ENCODE measurements around the gene TGM3. TPM values are rescaled to one million over a fixed set of nuclear protein-coding genes. Genes with fewer than 3 reads are reported as not detected.

TGM3 gene
- total RNA-seq, 1 experiment from 2014 or later = 0.11 TPM

DNA sequence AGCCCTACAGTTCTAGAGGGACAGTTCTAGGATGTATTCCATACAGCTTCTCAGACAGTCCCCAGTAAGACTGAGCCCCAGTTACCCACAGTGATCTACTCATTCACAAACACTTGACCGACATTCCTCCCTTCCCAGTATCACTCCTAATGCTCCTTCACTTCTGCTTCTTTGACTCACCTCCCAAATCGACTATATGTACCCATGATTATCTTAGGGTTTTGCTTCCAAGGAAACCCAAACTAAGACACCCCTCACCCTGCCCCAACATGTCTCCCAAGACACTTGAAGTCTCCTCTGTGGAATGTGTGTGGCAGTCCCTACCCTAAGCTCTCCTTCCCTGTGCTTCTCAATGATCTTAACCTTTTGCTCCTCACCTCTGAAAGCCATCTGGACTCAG lies 61.3 kb downstream of the TGM3 start (continued):
- TF ChIP-seq, protein P1, sequence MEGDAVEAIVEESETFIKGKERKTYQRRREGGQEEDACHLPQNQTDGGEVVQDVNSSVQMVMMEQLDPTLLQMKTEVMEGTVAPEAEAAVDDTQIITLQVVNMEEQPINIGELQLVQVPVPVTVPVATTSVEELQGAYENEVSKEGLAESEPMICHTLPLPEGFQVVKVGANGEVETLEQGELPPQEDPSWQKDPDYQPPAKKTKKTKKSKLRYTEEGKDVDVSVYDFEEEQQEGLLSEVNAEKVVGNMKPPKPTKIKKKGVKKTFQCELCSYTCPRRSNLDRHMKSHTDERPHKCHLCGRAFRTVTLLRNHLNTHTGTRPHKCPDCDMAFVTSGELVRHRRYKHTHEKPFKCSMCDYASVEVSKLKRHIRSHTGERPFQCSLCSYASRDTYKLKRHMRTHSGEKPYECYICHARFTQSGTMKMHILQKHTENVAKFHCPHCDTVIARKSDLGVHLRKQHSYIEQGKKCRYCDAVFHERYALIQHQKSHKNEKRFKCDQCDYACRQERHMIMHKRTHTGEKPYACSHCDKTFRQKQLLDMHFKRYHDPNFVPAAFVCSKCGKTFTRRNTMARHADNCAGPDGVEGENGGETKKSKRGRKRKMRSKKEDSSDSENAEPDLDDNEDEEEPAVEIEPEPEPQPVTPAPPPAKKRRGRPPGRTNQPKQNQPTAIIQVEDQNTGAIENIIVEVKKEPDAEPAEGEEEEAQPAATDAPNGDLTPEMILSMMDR (IDR thresholded peaks at IDR 0.05) = no peak
- TF ChIP-seq NR2C2 (CRISPR knock-in tag; IDR thresholded peaks at IDR 0.05) (no peak), TEAD1 (CRISPR knock-in tag; IDR thresholded peaks at IDR 0.05) (no peak), TCF7 (CRISPR knock-in tag; IDR thresholded peaks at IDR 0.05; ENCODE audit: low read depth) (no peak), GABPB1 (CRISPR knock-in tag; IDR thresholded peaks at IDR 0.05) (no peak)
- TF ChIP-seq, protein P2, sequence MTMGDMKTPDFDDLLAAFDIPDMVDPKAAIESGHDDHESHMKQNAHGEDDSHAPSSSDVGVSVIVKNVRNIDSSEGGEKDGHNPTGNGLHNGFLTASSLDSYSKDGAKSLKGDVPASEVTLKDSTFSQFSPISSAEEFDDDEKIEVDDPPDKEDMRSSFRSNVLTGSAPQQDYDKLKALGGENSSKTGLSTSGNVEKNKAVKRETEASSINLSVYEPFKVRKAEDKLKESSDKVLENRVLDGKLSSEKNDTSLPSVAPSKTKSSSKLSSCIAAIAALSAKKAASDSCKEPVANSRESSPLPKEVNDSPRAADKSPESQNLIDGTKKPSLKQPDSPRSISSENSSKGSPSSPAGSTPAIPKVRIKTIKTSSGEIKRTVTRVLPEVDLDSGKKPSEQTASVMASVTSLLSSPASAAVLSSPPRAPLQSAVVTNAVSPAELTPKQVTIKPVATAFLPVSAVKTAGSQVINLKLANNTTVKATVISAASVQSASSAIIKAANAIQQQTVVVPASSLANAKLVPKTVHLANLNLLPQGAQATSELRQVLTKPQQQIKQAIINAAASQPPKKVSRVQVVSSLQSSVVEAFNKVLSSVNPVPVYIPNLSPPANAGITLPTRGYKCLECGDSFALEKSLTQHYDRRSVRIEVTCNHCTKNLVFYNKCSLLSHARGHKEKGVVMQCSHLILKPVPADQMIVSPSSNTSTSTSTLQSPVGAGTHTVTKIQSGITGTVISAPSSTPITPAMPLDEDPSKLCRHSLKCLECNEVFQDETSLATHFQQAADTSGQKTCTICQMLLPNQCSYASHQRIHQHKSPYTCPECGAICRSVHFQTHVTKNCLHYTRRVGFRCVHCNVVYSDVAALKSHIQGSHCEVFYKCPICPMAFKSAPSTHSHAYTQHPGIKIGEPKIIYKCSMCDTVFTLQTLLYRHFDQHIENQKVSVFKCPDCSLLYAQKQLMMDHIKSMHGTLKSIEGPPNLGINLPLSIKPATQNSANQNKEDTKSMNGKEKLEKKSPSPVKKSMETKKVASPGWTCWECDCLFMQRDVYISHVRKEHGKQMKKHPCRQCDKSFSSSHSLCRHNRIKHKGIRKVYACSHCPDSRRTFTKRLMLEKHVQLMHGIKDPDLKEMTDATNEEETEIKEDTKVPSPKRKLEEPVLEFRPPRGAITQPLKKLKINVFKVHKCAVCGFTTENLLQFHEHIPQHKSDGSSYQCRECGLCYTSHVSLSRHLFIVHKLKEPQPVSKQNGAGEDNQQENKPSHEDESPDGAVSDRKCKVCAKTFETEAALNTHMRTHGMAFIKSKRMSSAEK (CRISPR knock-in tag; IDR thresholded peaks at IDR 0.05; ENCODE audit: borderline replicate concordance) = no peak

DNA sequence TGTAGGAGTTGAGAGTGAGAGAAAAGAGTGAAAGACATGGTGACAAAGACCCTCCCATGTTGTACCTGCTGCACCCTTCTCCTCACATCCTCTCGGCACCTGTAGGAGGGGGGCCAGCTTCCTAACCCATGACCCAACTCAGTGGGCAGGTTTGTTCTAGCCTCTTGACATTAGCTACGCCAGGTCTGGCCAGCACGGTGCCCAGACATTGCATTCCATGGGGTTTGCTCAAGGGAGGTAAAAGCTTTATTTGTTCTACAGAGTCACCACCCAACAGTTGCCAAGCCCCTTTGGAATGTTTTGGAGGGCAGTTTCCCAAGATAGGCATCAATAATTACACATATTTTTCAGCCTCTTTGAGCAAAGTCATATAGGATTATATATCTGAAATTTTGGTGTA lies 62.2 kb downstream of the TGM3 start:
- Mint-ChIP-seq H3K36me3 (peaks cover 16% of the 10 kb centered on the region), H3K9me3 (peaks cover 29% of the 10 kb centered on the region), H3K4me1 (peaks cover 8% of the 10 kb centered on the region), H3K27ac (no peak overlapping the region), H3K27me3 (ENCODE audit: low read depth) (no peaks in the 10 kb centered on the region), H3K4me3 (no peak overlapping the region)
- TF ChIP-seq ZNF219 (CRISPR knock-in tag; IDR thresholded peaks at IDR 0.05; ENCODE audit: borderline replicate concordance) (no peak), KAT7 (CRISPR knock-in tag; IDR thresholded peaks at IDR 0.05; ENCODE audit: borderline replicate concordance) (no peak), SMAD4 (CRISPR knock-in tag; IDR thresholded peaks at IDR 0.05) (no peak), RELA (CRISPR knock-in tag; IDR thresholded peaks at IDR 0.05; ENCODE audit: borderline replicate concordance) (no peak), TP53 (CRISPR knock-in tag; IDR thresholded peaks at IDR 0.05) (no peak)
- TF ChIP-seq, protein P3, sequence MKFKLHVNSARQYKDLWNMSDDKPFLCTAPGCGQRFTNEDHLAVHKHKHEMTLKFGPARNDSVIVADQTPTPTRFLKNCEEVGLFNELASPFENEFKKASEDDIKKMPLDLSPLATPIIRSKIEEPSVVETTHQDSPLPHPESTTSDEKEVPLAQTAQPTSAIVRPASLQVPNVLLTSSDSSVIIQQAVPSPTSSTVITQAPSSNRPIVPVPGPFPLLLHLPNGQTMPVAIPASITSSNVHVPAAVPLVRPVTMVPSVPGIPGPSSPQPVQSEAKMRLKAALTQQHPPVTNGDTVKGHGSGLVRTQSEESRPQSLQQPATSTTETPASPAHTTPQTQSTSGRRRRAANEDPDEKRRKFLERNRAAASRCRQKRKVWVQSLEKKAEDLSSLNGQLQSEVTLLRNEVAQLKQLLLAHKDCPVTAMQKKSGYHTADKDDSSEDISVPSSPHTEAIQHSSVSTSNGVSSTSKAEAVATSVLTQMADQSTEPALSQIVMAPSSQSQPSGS (CRISPR knock-in tag; IDR thresholded peaks at IDR 0.05; ENCODE audit: borderline replicate concordance, low read depth) = no peak
- TF ChIP-seq, protein P4, sequence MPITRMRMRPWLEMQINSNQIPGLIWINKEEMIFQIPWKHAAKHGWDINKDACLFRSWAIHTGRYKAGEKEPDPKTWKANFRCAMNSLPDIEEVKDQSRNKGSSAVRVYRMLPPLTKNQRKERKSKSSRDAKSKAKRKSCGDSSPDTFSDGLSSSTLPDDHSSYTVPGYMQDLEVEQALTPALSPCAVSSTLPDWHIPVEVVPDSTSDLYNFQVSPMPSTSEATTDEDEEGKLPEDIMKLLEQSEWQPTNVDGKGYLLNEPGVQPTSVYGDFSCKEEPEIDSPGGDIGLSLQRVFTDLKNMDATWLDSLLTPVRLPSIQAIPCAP (CRISPR knock-in tag; IDR thresholded peaks at IDR 0.05) = no peak
- ChIA-PET POLR2A (no interaction called here), CTCF (interaction anchor here (1.7 to 2.1 kb wide), 2 partner anchors 29 to 94 kb away, joined by 7 to 11 read pairs; no protein-coding TSS in a partner anchor)
- no peak for ATAC-seq
- no peak for DNase-seq (ENCODE audit: low spot score)

DNA sequence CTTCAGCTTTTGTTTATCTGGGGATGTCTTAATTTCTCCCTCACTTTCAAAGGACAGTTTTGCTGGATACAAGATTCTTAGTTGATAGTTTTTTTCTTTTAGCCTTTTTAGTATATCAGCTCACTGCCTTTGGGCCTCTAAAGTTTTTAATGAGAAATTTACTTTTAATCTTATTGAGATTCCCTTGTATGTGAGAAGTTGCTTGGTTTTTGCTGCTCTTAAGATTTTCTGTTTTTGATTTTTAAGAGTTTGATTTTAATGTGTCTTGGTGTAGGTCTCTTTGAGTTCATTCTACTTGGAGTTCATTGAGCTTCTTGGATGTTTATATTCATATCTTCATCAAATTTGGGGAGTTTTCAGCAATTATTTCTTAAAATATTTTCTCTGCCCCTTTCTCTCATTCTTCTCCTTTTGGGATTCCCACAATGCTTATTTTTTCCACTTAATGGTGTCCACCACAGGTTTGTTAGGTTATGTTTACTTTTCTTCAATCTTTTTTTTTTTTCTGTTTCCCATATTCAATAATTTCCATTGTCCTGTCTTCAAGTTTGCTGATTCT lies 65.3 kb downstream of the TGM3 start:
- peaks cover 29% of the 10 kb centered on the region for H3K9me3 Mint-ChIP-seq
- POLR2A ChIA-PET = no interaction called here
- no peak overlapping the region for H3K4me3 Mint-ChIP-seq
- no peak for DNase-seq (ENCODE audit: low spot score)
- peaks cover 6% of the 10 kb centered on the region; the same call in 1 of the 2 replicates for H3K4me1 Mint-ChIP-seq
- CTCF ChIA-PET = no interaction called here
- no peak overlapping the region for H3K27ac Mint-ChIP-seq
- TF ChIP-seq SMAD3 (CRISPR knock-in tag; IDR thresholded peaks at IDR 0.05; ENCODE audit: borderline replicate concordance) (no peak), ZBTB21 (CRISPR knock-in tag; IDR thresholded peaks at IDR 0.05; ENCODE audit: borderline replicate concordance) (no peak), IRF2 (CRISPR knock-in tag; IDR thresholded peaks at IDR 0.05; ENCODE audit: borderline replicate concordance, low read depth) (no peak), EMX1 (CRISPR knock-in tag; IDR thresholded peaks at IDR 0.05) (no peak), SMAD4 (CRISPR knock-in tag; IDR thresholded peaks at IDR 0.05) (no peak), CBFB (CRISPR knock-in tag; IDR thresholded peaks at IDR 0.05; ENCODE audit: low read depth) (no peak), GTF2I (CRISPR knock-in tag; conservative IDR thresholded peaks at IDR 0.05) (no peak)
- TF ChIP-seq, protein P5, sequence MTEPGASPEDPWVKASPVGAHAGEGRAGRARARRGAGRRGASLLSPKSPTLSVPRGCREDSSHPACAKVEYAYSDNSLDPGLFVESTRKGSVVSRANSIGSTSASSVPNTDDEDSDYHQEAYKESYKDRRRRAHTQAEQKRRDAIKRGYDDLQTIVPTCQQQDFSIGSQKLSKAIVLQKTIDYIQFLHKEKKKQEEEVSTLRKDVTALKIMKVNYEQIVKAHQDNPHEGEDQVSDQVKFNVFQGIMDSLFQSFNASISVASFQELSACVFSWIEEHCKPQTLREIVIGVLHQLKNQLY (CRISPR knock-in tag; IDR thresholded peaks at IDR 0.05) = no peak
- TF ChIP-seq, protein P6, sequence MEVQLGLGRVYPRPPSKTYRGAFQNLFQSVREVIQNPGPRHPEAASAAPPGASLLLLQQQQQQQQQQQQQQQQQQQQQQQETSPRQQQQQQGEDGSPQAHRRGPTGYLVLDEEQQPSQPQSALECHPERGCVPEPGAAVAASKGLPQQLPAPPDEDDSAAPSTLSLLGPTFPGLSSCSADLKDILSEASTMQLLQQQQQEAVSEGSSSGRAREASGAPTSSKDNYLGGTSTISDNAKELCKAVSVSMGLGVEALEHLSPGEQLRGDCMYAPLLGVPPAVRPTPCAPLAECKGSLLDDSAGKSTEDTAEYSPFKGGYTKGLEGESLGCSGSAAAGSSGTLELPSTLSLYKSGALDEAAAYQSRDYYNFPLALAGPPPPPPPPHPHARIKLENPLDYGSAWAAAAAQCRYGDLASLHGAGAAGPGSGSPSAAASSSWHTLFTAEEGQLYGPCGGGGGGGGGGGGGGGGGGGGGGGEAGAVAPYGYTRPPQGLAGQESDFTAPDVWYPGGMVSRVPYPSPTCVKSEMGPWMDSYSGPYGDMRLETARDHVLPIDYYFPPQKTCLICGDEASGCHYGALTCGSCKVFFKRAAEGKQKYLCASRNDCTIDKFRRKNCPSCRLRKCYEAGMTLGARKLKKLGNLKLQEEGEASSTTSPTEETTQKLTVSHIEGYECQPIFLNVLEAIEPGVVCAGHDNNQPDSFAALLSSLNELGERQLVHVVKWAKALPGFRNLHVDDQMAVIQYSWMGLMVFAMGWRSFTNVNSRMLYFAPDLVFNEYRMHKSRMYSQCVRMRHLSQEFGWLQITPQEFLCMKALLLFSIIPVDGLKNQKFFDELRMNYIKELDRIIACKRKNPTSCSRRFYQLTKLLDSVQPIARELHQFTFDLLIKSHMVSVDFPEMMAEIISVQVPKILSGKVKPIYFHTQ (CRISPR knock-in tag; IDR thresholded peaks at IDR 0.05) = no peak
- TF ChIP-seq, protein P7, sequence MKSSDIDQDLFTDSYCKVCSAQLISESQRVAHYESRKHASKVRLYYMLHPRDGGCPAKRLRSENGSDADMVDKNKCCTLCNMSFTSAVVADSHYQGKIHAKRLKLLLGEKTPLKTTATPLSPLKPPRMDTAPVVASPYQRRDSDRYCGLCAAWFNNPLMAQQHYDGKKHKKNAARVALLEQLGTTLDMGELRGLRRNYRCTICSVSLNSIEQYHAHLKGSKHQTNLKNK (CRISPR knock-in tag; IDR thresholded peaks at IDR 0.05) = no peak
- ATAC-seq = no peak
- H3K36me3 Mint-ChIP-seq = peaks cover 16% of the 10 kb centered on the region
- H3K27me3 Mint-ChIP-seq (ENCODE audit: low read depth) = no peaks in the 10 kb centered on the region
